ENCODE measurements around the gene C2CD2. TPM values are rescaled to one million over a fixed set of nuclear protein-coding genes. Genes with fewer than 3 reads are reported as not detected.

C2CD2 gene
- polyA plus RNA-seq, 1 of the 3 experiments (the other 2 are of a cell fraction): 9.7 TPM

DNA sequence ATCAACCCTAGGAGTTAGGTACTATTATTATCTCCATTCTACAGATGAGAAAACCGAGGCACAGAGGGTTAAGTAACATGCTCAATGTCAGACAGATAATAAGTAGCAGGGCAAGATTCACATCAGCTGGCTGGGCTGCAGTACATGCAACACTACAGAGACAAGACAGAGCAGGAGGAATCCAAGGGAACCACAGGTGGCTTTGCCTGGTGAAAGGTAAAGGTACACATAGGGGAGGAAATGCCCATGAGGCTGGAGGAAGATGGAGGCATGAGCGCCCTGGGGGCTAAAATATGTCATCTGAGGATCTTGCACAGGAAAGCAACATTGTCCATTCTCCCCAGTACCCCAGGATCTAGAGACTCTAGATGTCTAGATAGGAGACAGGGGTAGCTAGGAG lies 48.0 kb upstream of the C2CD2 start:
- DNase-seq: no peak
- Histone ChIP-seq H3K27me3 (ENCODE audit: insufficient read depth) (no peaks in the 10 kb centered on the region), H3K9me2 (no peaks in the 10 kb centered on the region), H3K27ac (ENCODE audit: low read depth in 2 of 2, low read length in 1 of 2) (peak overlapping the region; percentile 58 to 76), H3F3A (replicated peaks; ENCODE audit: insufficient read depth) (peaks cover 20% of the 10 kb centered on the region), H3K4me1 (ENCODE audit: control insufficient read depth in 1 of 2, insufficient read depth in 2 of 2, low read depth in 1 of 2, low read length in 1 of 2) (peaks cover 5 to 10% of the 10 kb centered on the region in 2 experiments; a peak in 3 of 4 replicates), H4K20me1 (ENCODE audit: insufficient read depth) (peaks cover 24% of the 10 kb centered on the region), H3K4me3 (ENCODE audit: low read depth in 2 of 2, low read length in 1 of 2) (no peak overlapping the region), H3K9me3 (no peaks in the 10 kb centered on the region), H3K36me3 (replicated peaks in 1 of 2; ENCODE audit: control insufficient read depth in 1 of 2, insufficient read depth in 2 of 2, low read length in 1 of 2) (peaks cover 18 to 20% of the 10 kb centered on the region in 2 experiments), H3K4me2 (peak overlapping the region; percentile 32), H2AFZ (ENCODE audit: low read depth) (no peak overlapping the region), H3K79me2 (ENCODE audit: insufficient read depth) (peaks cover 56% of the 10 kb centered on the region), H3K9ac (no peak overlapping the region)
- ChIA-PET POLR2A (no interaction called here), CTCF (no interaction called here)
- TF ChIP-seq SMC3 (IDR thresholded peaks at IDR 0.05; ENCODE audit: low read depth, low read length): no peak
- TF ChIP-seq RFX5 (IDR thresholded peaks at IDR 0.05; ENCODE audit: low read length): no peak
- no peak for TF ChIP-seq GATA2 (CRISPR knock-in tag; IDR thresholded peaks at IDR 0.05)
- no peak for TF ChIP-seq TCF12 (IDR thresholded peaks at IDR 0.05)
- no peak for TF ChIP-seq EP300 (IDR thresholded peaks at IDR 0.05; ENCODE audit: borderline replicate concordance in 1 of 2, low read depth in 1 of 2, low read length in 1 of 2)
- TF ChIP-seq, protein P1, sequence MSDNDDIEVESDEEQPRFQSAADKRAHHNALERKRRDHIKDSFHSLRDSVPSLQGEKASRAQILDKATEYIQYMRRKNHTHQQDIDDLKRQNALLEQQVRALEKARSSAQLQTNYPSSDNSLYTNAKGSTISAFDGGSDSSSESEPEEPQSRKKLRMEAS (IDR thresholded peaks at IDR 0.05; ENCODE audit: low read depth): no peak
- WGBS (ENCODE audit: low lambda C conversion rate): 88% methylated on average over 2 of the region's 2 CpGs

DNA sequence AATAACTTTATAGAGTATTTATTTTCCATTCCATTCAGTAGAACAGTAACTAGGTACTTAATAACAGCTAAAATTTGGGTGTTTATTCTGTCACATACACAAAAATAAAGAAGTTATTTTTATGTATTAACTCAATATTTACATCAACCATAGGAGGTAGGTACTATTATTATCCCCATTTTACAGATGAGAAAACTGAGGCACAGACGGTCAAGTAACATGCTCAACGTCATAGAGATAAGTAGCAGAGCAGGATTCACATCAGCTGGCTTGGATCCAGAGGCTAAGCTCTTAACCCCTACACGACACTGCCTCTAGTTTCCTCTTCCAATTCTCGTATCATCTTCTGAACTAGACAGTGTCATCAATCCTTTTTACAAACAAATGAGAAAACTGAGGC lies 47.1 kb upstream of the C2CD2 start:
- TF ChIP-seq GATA2 (CRISPR knock-in tag; IDR thresholded peaks at IDR 0.05): no peak
- TF ChIP-seq EP300 (IDR thresholded peaks at IDR 0.05; ENCODE audit: borderline replicate concordance in 1 of 2, low read depth in 1 of 2, low read length in 1 of 2): no peak
- TF ChIP-seq, protein P2, sequence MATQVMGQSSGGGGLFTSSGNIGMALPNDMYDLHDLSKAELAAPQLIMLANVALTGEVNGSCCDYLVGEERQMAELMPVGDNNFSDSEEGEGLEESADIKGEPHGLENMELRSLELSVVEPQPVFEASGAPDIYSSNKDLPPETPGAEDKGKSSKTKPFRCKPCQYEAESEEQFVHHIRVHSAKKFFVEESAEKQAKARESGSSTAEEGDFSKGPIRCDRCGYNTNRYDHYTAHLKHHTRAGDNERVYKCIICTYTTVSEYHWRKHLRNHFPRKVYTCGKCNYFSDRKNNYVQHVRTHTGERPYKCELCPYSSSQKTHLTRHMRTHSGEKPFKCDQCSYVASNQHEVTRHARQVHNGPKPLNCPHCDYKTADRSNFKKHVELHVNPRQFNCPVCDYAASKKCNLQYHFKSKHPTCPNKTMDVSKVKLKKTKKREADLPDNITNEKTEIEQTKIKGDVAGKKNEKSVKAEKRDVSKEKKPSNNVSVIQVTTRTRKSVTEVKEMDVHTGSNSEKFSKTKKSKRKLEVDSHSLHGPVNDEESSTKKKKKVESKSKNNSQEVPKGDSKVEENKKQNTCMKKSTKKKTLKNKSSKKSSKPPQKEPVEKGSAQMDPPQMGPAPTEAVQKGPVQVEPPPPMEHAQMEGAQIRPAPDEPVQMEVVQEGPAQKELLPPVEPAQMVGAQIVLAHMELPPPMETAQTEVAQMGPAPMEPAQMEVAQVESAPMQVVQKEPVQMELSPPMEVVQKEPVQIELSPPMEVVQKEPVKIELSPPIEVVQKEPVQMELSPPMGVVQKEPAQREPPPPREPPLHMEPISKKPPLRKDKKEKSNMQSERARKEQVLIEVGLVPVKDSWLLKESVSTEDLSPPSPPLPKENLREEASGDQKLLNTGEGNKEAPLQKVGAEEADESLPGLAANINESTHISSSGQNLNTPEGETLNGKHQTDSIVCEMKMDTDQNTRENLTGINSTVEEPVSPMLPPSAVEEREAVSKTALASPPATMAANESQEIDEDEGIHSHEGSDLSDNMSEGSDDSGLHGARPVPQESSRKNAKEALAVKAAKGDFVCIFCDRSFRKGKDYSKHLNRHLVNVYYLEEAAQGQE (IDR thresholded peaks at IDR 0.05; ENCODE audit: low read depth, low read length): no peak
- no peak for TF ChIP-seq MXI1 (IDR thresholded peaks at IDR 0.05; ENCODE audit: low read depth, low read length)
- TF ChIP-seq FOSL2 (IDR thresholded peaks at IDR 0.05; ENCODE audit: borderline replicate concordance, low read depth): no peak
- no peak for TF ChIP-seq YY1 (IDR thresholded peaks at IDR 0.05; ENCODE audit: low read depth)
- TF ChIP-seq FOXM1 (IDR thresholded peaks at IDR 0.05; ENCODE audit: low read depth): no peak
- no peak for TF ChIP-seq CHD2 (IDR thresholded peaks at IDR 0.05; ENCODE audit: low read length, partially characterized antibody)
- TF ChIP-seq, protein P3, sequence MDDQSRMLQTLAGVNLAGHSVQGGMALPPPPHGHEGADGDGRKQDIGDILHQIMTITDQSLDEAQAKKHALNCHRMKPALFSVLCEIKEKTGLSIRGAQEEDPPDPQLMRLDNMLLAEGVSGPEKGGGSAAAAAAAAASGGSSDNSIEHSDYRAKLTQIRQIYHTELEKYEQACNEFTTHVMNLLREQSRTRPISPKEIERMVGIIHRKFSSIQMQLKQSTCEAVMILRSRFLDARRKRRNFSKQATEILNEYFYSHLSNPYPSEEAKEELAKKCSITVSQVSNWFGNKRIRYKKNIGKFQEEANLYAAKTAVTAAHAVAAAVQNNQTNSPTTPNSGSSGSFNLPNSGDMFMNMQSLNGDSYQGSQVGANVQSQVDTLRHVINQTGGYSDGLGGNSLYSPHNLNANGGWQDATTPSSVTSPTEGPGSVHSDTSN (IDR thresholded peaks at IDR 0.05): no peak
- TF ChIP-seq RAD21 (IDR thresholded peaks at IDR 0.05; ENCODE audit: low read length): no peak
- Histone ChIP-seq H3K36me3 (replicated peaks in 1 of 2; ENCODE audit: control insufficient read depth in 1 of 2, insufficient read depth in 2 of 2, low read length in 1 of 2) (peaks cover 18 to 21% of the 10 kb centered on the region in 2 experiments), H3K4me2 (no peak overlapping the region), H3K27ac (ENCODE audit: low read depth in 2 of 2, low read length in 1 of 2) (no peak overlapping the region), H3K9me3 (no peaks in the 10 kb centered on the region), H3K27me3 (ENCODE audit: insufficient read depth) (no peaks in the 10 kb centered on the region), H2AFZ (ENCODE audit: low read depth) (no peak overlapping the region), H4K20me1 (ENCODE audit: insufficient read depth) (peaks cover 24% of the 10 kb centered on the region), H3K9me2 (no peaks in the 10 kb centered on the region), H3K79me2 (ENCODE audit: insufficient read depth) (peaks cover 48% of the 10 kb centered on the region; the same call in 1 of the 2 replicates), H3K9ac (no peak overlapping the region), H3F3A (replicated peaks; ENCODE audit: insufficient read depth) (peaks cover 20% of the 10 kb centered on the region), H3K4me1 (ENCODE audit: control insufficient read depth in 1 of 2, insufficient read depth in 2 of 2, low read depth in 1 of 2, low read length in 1 of 2) (peaks cover 5 to 10% of the 10 kb centered on the region in 2 experiments; a peak in 3 of 4 replicates), H3K4me3 (ENCODE audit: low read depth in 2 of 2, low read length in 1 of 2) (no peak overlapping the region)
- ChIA-PET CTCF (no interaction called here), POLR2A (no interaction called here)
- DNase-seq: no peak
- WGBS (ENCODE audit: low lambda C conversion rate): 95% methylated on average over 4 of the region's 4 CpGs
